Forelimb muscle (tissue), 1 donor: ENCODE results near the gene MARVELD2. TPM values are rescaled to one million over a fixed set of nuclear protein-coding genes. Genes with fewer than 3 reads are reported as not detected.
"Not testable (repeated sequence)": the region's sequence is repeated elsewhere in the genome, so short reads cannot be mapped to it uniquely, and the experiment has no call there.

Source experiments
- DNase-seq: peaks from one replicate; pipeline ENCODE4 v3.0.0-alpha.2; 2013; ENCODE audit warnings: low read depth
- polyA plus RNA-seq: library from polyadenylated mRNA; unstranded; fragments of 120-200 nt; gene quantifications from one replicate; pipeline ENCODE4 v1.2.1, GENCODE V29; 2013; ENCODE audit not compliant: insufficient read length

MARVELD2 gene
- polyA plus RNA-seq, 1 donor: 0.10 TPM

DNA sequence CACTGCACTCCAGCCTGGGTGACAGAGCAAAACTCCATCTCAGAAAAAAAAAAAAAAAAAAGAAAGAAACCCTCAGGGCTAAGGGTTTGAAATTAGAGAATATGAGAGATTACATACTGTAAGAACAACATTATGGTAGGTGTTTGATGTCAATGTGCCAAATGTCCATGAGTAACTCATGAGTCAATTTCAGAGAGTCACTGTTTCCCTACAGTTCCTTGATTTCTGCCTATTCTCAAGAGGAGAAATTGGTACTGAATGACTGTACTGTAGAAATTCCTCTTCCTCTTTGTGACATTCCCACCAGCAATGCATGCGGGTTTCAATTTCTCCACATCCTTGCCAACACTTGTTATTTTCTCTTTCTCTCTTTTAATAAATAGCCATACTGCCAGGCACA is 35.2 kb downstream of the MARVELD2 start:
- no peak for DNase-seq

DNA sequence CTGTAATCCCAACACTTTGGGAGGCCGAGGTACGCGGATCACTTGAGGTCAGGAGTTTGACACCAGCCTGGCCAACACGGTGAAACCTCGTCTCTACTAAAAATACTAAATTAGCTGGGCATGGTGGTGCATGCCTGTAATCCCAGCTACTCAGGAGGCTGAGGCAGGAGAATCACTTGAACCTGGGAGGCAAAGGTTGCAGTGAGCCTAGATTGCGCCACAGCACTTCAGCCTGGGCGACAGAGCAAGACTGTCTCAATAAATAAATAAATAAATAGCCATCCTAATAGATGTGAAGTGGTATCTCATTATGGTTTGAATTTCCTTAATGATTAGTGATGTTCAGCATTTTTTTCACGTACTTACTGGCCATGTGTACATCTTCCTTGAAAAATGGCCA is 35.6 kb downstream of the MARVELD2 start:
- DNase-seq: not testable (repeated sequence)

DNA sequence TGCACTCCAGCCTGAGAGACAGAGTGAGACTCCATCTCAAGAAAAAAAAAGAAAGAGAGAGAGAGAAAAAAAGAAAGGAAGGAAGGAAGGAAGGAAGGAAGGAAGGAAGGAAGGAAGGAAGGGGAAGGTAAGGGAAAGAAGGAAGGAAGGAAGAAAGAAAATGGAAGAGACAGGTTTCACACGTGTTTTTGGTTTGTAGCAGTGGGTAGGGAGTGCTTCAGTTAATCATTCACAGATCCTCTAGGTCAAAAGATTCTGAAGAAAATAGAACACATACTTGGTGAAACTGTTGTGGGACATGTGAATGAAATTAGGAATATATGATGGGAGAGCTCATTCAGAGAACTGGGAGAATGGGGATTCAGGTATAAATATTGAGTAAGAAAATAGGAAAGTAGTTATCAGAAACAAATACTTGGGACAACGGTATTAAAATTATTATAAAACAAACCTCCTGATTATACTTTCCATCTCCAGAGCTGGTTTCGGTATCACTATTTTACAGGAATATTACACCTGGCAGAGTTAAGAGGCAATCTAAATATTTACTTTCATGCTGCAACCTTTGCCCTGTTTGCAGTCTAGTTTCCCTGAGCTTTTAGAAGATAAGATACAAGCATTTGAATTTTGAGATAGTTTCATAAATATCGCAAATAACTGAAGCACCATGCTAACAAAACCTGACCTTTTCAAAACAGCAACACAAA is 37.2 kb downstream of the MARVELD2 start:
- no peak for DNase-seq

GRCh38 chr5:69453487-69453886 is 38.6 kb downstream of the MARVELD2 start:
- not testable (repeated sequence) for DNase-seq

DNA sequence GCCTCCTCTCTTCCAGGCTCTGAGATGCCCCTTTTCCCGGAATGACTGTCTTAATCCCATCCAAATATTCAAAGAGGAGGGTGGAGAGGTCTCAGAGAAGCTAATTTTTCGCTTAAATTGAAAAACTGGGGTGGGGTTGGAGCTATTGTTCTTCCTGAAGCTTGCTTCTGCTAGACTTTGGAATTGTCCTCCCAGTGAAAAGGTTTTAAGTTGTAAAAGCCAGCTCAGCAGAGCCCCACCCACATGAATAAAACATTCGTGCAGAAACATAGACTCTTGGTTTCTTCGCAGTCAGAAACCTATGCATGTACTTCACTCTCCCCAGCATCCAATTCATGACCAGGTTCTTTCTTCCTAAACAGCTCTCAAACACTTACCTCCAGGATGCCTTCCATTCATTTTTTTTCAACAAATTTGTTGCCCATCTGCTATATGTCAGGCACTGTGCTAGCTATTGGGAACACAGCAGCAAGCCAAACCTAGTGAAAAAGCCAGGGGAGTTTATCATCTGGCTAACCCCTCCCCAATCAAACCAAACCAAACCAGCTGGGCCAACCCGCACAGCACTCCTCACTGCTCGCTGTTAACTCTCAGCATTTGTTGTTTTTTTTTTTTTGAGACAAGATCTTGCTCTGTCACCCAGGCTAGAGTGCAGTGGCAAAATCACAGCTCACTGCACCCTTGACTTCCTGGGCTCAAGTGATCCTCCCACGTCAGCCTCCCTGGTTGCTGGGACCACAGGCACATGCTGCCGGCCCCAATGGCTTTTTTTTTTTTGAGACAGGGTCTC is 39.7 kb downstream of the MARVELD2 start:
- DNase-seq: no peak

GRCh38 chr5:69455428-69455988 is 40.6 kb downstream of the MARVELD2 start:
- DNase-seq: not testable (repeated sequence)

GRCh38 chr5:69462170-69462569 is 47.3 kb downstream of the MARVELD2 start:
- DNase-seq: no peak

DNA sequence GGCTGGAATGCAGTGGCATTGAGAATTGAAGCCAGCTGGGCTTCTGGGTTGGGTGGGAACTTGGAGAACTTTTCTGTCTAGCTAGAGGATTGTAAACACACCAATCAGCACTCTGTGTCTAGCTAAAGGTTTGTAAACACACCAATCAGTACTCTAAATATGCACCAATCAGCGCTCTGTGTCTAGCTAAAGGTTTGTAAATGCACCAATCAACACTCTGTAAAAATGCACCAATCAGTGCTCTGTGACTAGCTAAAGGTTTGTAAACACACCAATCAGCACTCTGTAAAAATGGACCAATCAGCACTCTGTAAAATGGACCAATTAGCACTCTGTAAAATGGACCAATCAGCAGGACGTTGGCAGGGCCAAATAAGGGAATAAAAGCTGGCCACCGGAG is 51.5 kb downstream of the MARVELD2 start:
- not testable (repeated sequence) for DNase-seq

- no peak for DNase-seq
Observed at GRCh38 chr5:69467442-69468225, 52.7 kb downstream of the MARVELD2 start.

- DNase-seq: no peak
Observed at GRCh38 chr5:69468631-69469030, 53.7 kb downstream of the MARVELD2 start.

DNA sequence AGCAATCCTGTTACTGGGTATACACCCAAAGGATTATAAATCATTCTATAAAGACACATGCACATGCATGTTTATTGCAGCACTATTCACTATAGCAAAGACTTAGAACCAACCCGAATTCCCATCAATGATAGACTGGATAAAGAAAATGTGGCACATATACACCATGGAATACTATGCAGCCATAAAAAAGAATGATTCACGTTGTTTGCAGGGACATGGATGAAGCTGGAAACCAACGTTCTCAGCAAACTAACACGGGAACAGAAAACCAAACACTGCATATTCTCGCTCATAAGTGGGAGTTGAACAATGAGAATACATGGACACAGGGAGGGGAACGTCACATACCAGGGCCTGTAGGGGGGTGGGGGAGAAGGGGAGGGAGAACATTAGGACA is 56.6 kb downstream of the MARVELD2 start:
- DNase-seq: not testable (repeated sequence)

GRCh38 chr5:69472535-69473143 is 57.7 kb downstream of the MARVELD2 start:
- DNase-seq: not testable (repeated sequence)

DNA sequence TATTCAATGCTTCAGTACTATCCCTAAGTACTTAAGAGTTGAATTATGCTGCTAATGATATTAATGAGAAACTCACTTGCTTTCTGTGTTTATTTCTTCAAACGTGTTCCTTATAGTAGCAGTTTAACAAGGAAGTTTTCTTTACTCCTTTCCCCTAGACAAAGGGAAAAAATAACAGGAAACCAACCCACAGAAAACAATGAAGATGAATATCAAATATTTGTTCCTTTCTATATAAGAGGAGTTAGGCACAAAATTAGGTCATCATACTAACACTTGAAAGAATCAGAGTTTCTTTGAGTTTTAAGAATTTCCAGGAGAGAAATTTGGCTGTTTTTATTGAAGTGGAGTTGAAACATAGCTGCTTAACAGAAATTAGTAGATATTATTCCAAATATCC is 62.3 kb downstream of the MARVELD2 start:
- DNase-seq: no peak

- DNase-seq: not testable (repeated sequence)
Observed at GRCh38 chr5:69478296-69478695, 63.4 kb downstream of the MARVELD2 start.

GRCh38 chr5:69484891-69485290 is 70.0 kb downstream of the MARVELD2 start:
- DNase-seq: no peak

DNA sequence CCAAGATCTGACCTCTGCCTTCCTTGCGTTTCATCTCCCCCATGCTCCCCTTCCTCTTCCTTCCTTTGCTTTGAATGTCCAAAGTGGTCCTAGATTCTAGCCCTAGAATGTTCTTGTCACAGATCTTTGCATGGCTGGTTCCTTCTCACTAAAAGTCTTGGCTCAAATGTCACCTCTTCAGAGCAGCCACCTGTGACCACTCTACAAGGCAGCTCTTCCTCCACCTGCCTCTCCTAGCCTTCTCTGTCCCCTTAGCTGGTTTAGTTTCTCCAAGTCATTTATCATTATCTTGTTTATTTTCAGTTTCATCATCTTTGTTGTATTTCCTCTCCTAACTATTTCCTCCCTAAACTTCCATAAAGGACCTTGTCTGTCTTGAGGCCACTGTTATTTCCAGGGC is 70.6 kb downstream of the MARVELD2 start:
- no peak for DNase-seq

DNA sequence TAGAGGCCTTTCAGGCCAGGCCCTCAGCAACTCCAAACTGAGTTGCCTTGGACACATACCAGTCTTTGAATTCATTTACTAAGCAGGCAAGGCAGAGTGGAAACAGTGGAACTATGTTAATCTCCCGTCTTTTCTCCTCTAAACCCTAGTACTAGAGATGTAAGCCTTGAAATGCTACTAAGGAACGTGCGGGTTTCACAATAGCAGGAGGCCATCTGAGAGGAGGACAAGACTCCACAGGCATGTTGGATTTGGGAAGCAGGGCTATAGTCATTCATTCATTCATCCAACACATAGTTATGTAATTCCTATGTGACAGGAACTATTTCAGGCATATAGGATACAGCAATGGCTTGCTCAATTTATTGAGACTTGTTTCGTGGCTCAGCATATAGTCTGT is 74.3 kb downstream of the MARVELD2 start:
- no peak for DNase-seq

- no peak for DNase-seq
Observed at GRCh38 chr5:69491027-69491426, 76.1 kb downstream of the MARVELD2 start.

DNA sequence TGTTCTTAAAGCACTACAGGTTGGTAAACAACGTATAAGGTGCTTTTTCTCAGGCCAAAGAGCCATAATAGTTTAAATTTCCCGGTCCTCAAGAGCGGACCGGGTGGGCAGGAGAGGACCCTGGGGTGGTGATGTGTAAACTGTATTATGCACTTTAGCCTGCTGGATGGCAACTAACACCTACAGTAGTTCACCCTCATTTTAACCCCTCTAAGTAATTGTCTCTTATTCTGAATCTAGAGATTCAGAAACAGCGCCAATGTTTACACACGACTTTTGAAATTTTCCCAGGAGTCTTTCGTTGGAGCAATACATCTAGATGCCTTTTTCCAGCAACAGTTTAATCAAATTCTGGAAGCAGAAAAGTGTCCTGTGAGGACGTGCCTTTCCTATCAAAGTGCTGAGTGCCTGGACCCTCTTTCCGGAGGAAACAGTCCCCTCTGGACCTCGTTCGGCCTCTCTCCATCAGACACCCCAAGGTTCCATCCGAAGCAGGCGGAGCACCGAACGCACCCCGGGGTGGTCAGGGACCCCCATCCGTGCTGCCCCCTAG is 77.0 kb downstream of the MARVELD2 start:
- no peak for DNase-seq

- DNase-seq: no peak
Observed at GRCh38 chr5:69492391-69492922, 77.5 kb downstream of the MARVELD2 start, which contains the start of gene OCLN. OCLN (plus strand) TSS chr5:69492790; CDS start chr5:69504245, 11,455 bp downstream.

- DNase-seq: no peak
Observed at GRCh38 chr5:69492923-69493395, 78.0 kb downstream of the MARVELD2 start.
